ENCODE data around the gene TMEM242. TPM values are rescaled to one million over a fixed set of nuclear protein-coding genes. Genes with fewer than 3 reads are reported as not detected.

The TMEM242 gene
- total and polyA plus RNA-seq, 2 of the 4 experiments (the other 2 are of a cell fraction), result 2.3 to 4.6 TPM

GRCh38 chr6:157261606-157262005 lies 61.7 kb downstream of the TMEM242 start:
- Histone ChIP-seq H3K9me3 (ENCODE audit: control insufficient read depth, insufficient read depth, low read length) (no peaks in the 10 kb centered on the region), H2BK15ac (ENCODE audit: low read depth, low read length) (no peak overlapping the region), H3K9me1 (ENCODE audit: insufficient read depth, low read length) (peaks cover 3% of the 10 kb centered on the region; the same call in 1 of the 2 replicates), H2AK9ac (replicated peaks; ENCODE audit: low read depth, low read length, poor library complexity) (no peak overlapping the region), H3K56ac (ENCODE audit: extremely low read depth, insufficient read depth, low read length) (no peak overlapping the region), H3K4me1 (ENCODE audit: control insufficient read depth, insufficient read depth, low read length) (no peaks in the 10 kb centered on the region), H3K4ac (ENCODE audit: low read depth, low read length) (no peak overlapping the region), H3K4me3 (ENCODE audit: insufficient read depth, low read depth, low read length) (no peak overlapping the region), H3K4me2 (ENCODE audit: low read depth, low read length) (no peak overlapping the region), H4K20me1 (ENCODE audit: insufficient read depth, low read length) (no peaks in the 10 kb centered on the region), H2AFZ (replicated peaks; ENCODE audit: low read length, poor library complexity) (no peak overlapping the region), H4K8ac (ENCODE audit: low read depth in 2 of 2, low read length in 2 of 2) (no peak overlapping the region), H2BK5ac (ENCODE audit: low read depth, low read length, poor library complexity, severe bottlenecking) (no peak overlapping the region), H3K18ac (ENCODE audit: low read depth, low read length) (no peak overlapping the region), H4K91ac (ENCODE audit: insufficient read depth, low read depth, low read length) (no peak overlapping the region), H3K14ac (replicated peaks; ENCODE audit: low read depth, low read length) (no peak overlapping the region), H3K27ac (ENCODE audit: insufficient read depth, low read length) (no peak overlapping the region), H2BK20ac (ENCODE audit: low read depth, low read length) (no peak overlapping the region), H3K23ac (ENCODE audit: low read depth, low read length) (no peak overlapping the region), H4K5ac (ENCODE audit: low read depth, low read length) (no peak overlapping the region), H2AK5ac (ENCODE audit: low read depth, low read length) (no peak overlapping the region), H3K36me3 (ENCODE audit: control insufficient read depth, insufficient read depth, low read length) (no peaks in the 10 kb centered on the region), H3K9ac (ENCODE audit: low read depth, low read length) (no peak overlapping the region), H3K79me1 (ENCODE audit: low read depth in 1 of 2, low read length in 2 of 2) (no peaks in the 10 kb centered on the region), H2BK120ac (ENCODE audit: low read depth, low read length) (no peak overlapping the region), H3K27me3 (ENCODE audit: control insufficient read depth, insufficient read depth, low read length) (peaks cover 16% of the 10 kb centered on the region)
- intact Hi-C loops (cut with micrococcal nuclease), result no loop called here
- dilution Hi-C loops (cut with HindIII; ENCODE audit: low sequenced_read_pairs, unreplicated experiment), result no loop called here
- ChIA-PET POLR2A (ENCODE audit: unreplicated experiment) (no interaction called here), CTCF (no interaction called here)
- ATAC-seq (ENCODE audit: low read depth) (no peak), DNase-seq (no peak)
- no TSS peak for BruUV-seq (replicated peaks)
- WGBS, 2 experiments (ENCODE audit: extremely low coverage in 2 of 2, insufficient read length in 1 of 2), result 91% methylated on average over 7 of the region's 9 CpGs; no CpG with 5 or more reads in 1 of the 2 experiments
- no peak for TF ChIP-seq CEBPB (IDR thresholded peaks at IDR 0.05; ENCODE audit: low read depth, low read length)
- no peak for TF ChIP-seq CHD1 (IDR thresholded peaks at IDR 0.05; ENCODE audit: low read depth, low read length)
- no peak for TF ChIP-seq NFE2L2 (IDR thresholded peaks at IDR 0.05; ENCODE audit: low read depth, low read length)
- TF ChIP-seq CTCF (conservative IDR thresholded peaks at IDR 0.05; ENCODE audit: low read depth, low read length), result no peak
- no peak for TF ChIP-seq MAFK (IDR thresholded peaks at IDR 0.05; ENCODE audit: low read depth, low read length)
- TF ChIP-seq RCOR1 (IDR thresholded peaks at IDR 0.05; ENCODE audit: insufficient replicate concordance, low read length), result no peak
- TF ChIP-seq FOS (IDR thresholded peaks at IDR 0.05; ENCODE audit: low read depth, low read length), result no peak
- no peak for TF ChIP-seq MAZ (IDR thresholded peaks at IDR 0.05; ENCODE audit: borderline replicate concordance, low read depth, low read length)
- no peak for TF ChIP-seq ELK1 (IDR thresholded peaks at IDR 0.05; ENCODE audit: borderline replicate concordance, low read depth, low read length)
- TF ChIP-seq POLR2A (IDR thresholded peaks at IDR 0.05; ENCODE audit: low read depth, low read length), result no peak
- in situ Hi-C loops (cut with MboI; ENCODE audit: low sequenced_read_pairs), result no loop called here
